Activated B cell treated with CpG ODN at 0.5 μM for 24 hours (primary cell): Measurements from ENCODE around the gene SPRR2D. TPM values are rescaled to one million over a fixed set of nuclear protein-coding genes. Genes with fewer than 3 reads are reported as not detected.

ENCODE experiments used
- ATAC-seq: fragments of 200-7000 bp; cut with Tn5 transposase; one replicate; pipeline ENCODE4 v1.10.0; 2021; ENCODE audit warnings: low read depth, mild to moderate bottlenecking, moderate library complexity
- CTCF ChIA-PET: fragments of 350-600 bp; sonication (Branson Sonifier 250); formaldehyde crosslinking; loops from one replicate; lab custom pipeline; 2021; ENCODE audit warnings: antibody characterized with exemption; lab: Charles Lee
- POLR2A ChIA-PET: fragments of 350-600 bp; sonication (Branson Sonifier 250); formaldehyde crosslinking; loops from one replicate; lab custom pipeline; 2021; ENCODE audit warnings: antibody characterized with exemption; lab: Charles Lee
- DNase-seq: peaks from one replicate; pipeline ENCODE4 v3.0.0; 2022
- H3K27ac Mint-ChIP-seq: one replicate; pipeline ENCODE4 v1.8.0; 2020; ENCODE audit warnings: mixed read lengths
- H3K27me3 Mint-ChIP-seq: one replicate; pipeline ENCODE4 v1.8.0; 2021; ENCODE audit warnings: mixed read lengths
- H3K36me3 Mint-ChIP-seq: one replicate; pipeline ENCODE4 v1.8.0; 2021; ENCODE audit warnings: low read depth, mixed read lengths
- H3K4me1 Mint-ChIP-seq: one replicate; pipeline ENCODE4 v1.8.0; 2021; ENCODE audit warnings: mixed read lengths
- H3K4me3 Mint-ChIP-seq: one replicate; pipeline ENCODE4 v1.8.0; 2020; ENCODE audit warnings: mild to moderate bottlenecking, mixed read lengths
- H3K9me3 Mint-ChIP-seq: one replicate; pipeline ENCODE4 v1.8.0; 2020; ENCODE audit warnings: mixed read lengths
- intact Hi-C: fragments of 100-400 bp; cut with micrococcal nuclease; formaldehyde crosslinking; loops from one replicate; pipeline ENCODE4 v1.15.1; 2024
- total RNA-seq: library from RNA; stranded (reverse); gene quantifications from 2 replicates; pipeline ENCODE4 v1.2.3, GENCODE V29; 2022
- TF ChIP-seq, protein P1 (sequence below): fragments of 200-600 bp; IDR thresholded peaks from one replicate; pipeline ENCODE4 v1.8.0; 2022; ENCODE audit warnings: antibody characterized with exemption, mild to moderate bottlenecking

The SPRR2D gene
- total RNA-seq, 1 donor from 2014 or later, result not detected

DNA sequence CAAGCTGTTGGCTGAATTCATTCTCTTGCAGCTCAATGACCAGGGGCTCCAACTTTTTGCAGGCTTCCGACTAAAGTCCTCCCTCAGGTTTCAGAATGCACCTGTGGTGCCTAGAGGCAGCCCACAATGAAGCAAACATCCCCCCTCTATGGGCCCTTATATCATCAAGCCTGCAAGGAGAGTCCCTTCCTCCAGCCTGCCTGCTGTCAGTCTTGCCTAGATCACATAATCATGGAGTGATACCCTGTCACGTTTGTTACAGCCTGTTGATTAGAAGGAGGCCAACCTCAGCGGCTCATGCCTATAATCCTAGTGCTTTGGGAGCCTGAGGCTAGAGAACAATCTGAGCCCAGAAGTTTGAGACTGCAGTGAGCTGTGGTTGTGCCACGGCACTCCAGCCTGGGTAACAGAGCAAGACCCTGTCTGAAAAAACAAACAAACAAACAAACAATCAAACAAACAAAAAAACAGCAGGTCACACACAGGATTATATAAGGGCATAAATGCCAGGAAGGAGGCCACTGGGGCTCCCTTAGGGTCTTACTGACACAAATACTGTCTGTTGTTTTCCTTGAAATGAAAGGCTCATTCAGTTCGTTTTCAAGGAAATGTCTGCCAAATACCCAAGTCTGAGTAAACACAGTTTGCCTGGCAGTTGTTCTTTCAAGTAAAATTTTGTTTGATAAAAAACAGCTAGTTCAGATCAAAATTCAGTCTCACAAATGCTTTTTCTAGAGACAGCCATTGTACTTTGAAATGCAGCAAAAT, 44.1 kb downstream of the SPRR2D start:
- peaks cover 6% of the 10 kb centered on the region for H3K9me3 Mint-ChIP-seq
- ATAC-seq (no peak), DNase-seq (no peak)
- intact Hi-C loops, result no loop called here
- no peaks in the 10 kb centered on the region for H3K36me3 Mint-ChIP-seq
- peaks cover 20% of the 10 kb centered on the region for H3K27me3 Mint-ChIP-seq
- no peak overlapping the region for H3K4me3 Mint-ChIP-seq
- ChIA-PET POLR2A (no interaction called here), CTCF (no interaction called here)
- H3K4me1 Mint-ChIP-seq, result no peaks in the 10 kb centered on the region
- TF ChIP-seq, protein P1, sequence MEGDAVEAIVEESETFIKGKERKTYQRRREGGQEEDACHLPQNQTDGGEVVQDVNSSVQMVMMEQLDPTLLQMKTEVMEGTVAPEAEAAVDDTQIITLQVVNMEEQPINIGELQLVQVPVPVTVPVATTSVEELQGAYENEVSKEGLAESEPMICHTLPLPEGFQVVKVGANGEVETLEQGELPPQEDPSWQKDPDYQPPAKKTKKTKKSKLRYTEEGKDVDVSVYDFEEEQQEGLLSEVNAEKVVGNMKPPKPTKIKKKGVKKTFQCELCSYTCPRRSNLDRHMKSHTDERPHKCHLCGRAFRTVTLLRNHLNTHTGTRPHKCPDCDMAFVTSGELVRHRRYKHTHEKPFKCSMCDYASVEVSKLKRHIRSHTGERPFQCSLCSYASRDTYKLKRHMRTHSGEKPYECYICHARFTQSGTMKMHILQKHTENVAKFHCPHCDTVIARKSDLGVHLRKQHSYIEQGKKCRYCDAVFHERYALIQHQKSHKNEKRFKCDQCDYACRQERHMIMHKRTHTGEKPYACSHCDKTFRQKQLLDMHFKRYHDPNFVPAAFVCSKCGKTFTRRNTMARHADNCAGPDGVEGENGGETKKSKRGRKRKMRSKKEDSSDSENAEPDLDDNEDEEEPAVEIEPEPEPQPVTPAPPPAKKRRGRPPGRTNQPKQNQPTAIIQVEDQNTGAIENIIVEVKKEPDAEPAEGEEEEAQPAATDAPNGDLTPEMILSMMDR, result no peak
- H3K27ac Mint-ChIP-seq, result no peak overlapping the region

DNA sequence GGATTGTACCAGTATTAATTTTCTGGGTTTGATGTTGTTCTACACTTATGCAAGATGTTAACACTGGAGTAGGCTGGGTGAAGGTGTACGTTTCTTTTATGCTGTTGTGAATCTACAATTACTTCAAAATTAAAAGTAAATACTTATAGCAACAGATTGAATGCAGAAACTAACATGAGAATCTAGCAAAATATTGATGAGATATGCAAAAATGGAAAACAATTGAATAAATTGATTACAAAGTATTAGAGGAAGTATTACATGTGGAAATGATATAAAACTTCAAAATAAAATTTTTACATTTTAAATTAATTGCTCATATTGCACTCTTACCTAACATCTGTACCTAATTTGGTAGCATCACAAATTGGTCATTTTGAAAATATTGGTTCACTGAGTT, 45.1 kb downstream of the SPRR2D start:
- H3K36me3 Mint-ChIP-seq, result no peaks in the 10 kb centered on the region
- peaks cover 6% of the 10 kb centered on the region for H3K9me3 Mint-ChIP-seq
- intact Hi-C loops, result no loop called here
- peaks cover 23% of the 10 kb centered on the region for H3K27me3 Mint-ChIP-seq
- POLR2A ChIA-PET, result no interaction called here
- no peak overlapping the region for H3K4me3 Mint-ChIP-seq
- CTCF ChIA-PET, result no interaction called here
- no peak overlapping the region for H3K27ac Mint-ChIP-seq
- ATAC-seq (no peak), DNase-seq (no peak)
- no peaks in the 10 kb centered on the region for H3K4me1 Mint-ChIP-seq
- TF ChIP-seq, protein P1, result no peak

DNA sequence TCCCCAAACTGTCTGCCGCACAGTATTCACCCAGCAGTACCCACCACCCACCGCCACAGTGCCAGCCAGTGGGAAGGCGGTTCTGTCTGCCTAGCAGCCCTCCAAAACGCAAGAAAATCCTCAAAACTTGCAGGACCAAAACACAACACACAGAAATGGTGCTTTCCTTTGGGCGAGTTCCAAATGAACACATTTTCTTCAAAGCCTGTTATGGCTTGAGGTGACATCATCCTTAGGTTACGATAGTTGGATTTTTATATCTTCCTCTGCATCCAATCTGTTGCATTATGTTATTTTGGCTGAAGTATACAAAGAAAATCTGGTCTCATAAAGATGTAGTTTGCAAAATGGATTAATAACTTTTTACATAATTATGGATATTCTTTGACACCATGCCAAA, 47.7 kb downstream of the SPRR2D start:
- TF ChIP-seq, protein P1, result no peak
- ChIA-PET POLR2A (no interaction called here), CTCF (no interaction called here)
- Mint-ChIP-seq H3K4me3 (no peak overlapping the region), H3K4me1 (no peaks in the 10 kb centered on the region), H3K9me3 (peaks cover 6% of the 10 kb centered on the region), H3K36me3 (no peaks in the 10 kb centered on the region), H3K27me3 (peaks cover 16% of the 10 kb centered on the region), H3K27ac (no peak overlapping the region)
- no peak for DNase-seq
- no peak for ATAC-seq
- intact Hi-C loops, result no loop called here

Other genes starting within 250 kb of the SPRR2D start
- gene LCE1D, start 244.4 kb downstream of the SPRR2D start, total RNA-seq, result not detected in 2 replicates
- gene LCE1C, start 234.5 kb downstream of the SPRR2D start, total RNA-seq, result not detected in 2 replicates
- not detected in 2 replicates for gene LCE1B, start 229.1 kb downstream of the SPRR2D start, total RNA-seq
- not detected in 2 replicates for gene LCE1A, start 213.6 kb downstream of the SPRR2D start, total RNA-seq
- not detected in 2 replicates for gene LCE6A, start 198.3 kb downstream of the SPRR2D start, total RNA-seq
- gene LCE7A, start 181.1 kb downstream of the SPRR2D start, total RNA-seq, result not detected in 2 replicates
- not detected in 2 replicates for gene SMCP, start 162.8 kb downstream of the SPRR2D start, total RNA-seq
- not detected in 2 replicates for gene IVL, start 132.6 kb downstream of the SPRR2D start, total RNA-seq
- not detected in 2 replicates for gene SPRR5, start 93.9 kb downstream of the SPRR2D start, total RNA-seq
- gene SPRR4, start 70.5 kb downstream of the SPRR2D start, total RNA-seq, result not detected in 2 replicates
- gene SPRR1A, start 57.0 kb downstream of the SPRR2D start, total RNA-seq, result not detected in 2 replicates
- not detected in 2 replicates for gene SPRR3, start 39.4 kb downstream of the SPRR2D start, total RNA-seq
- not detected in 2 replicates for gene SPRR1B, start 9.9 kb downstream of the SPRR2D start, total RNA-seq
- gene SPRR2A, start 16.4 kb upstream of the SPRR2D start, total RNA-seq, result not detected in 2 replicates
- not detected in 2 replicates for gene SPRR2B, start 30.5 kb upstream of the SPRR2D start, total RNA-seq
- gene SPRR2E, start 53.4 kb upstream of the SPRR2D start, total RNA-seq, result not detected in 2 replicates
- gene SPRR2F, start 72.4 kb upstream of the SPRR2D start, total RNA-seq, result not detected in 2 replicates
- not detected in 2 replicates for gene SPRR2G, start 109.8 kb upstream of the SPRR2D start, total RNA-seq
- not detected in 2 replicates for gene LELP1, start 162.3 kb upstream of the SPRR2D start, total RNA-seq
- gene PRR9, start 176.5 kb upstream of the SPRR2D start, total RNA-seq, result not detected in 2 replicates
- gene LORICRIN, start 218.6 kb upstream of the SPRR2D start, total RNA-seq, result 0.59 and 0.80 TPM in 2 replicates